HT1080 (cell line): Measurements from ENCODE around the gene TTC17. TPM values are rescaled to one million over a fixed set of nuclear protein-coding genes. Genes with fewer than 3 reads are reported as not detected.

Experiments used
- DNase-seq: peaks from one replicate; pipeline ENCODE4 v3.0.0-alpha.2; 2015; ENCODE audit warnings: low read depth
- small RNA-seq: library from RNA; depleted of rRNA; stranded (forward); fragments of <200 nt; gene quantifications from one replicate; pipeline ENCODE3, GENCODE V24; 2014
- total RNA-seq: library from RNA; depleted of rRNA; stranded (reverse); fragments of >200 nt; shearing (Covaris generic); gene quantifications from 2 replicates; pipeline ENCODE4 v1.2.3, GENCODE V29; 2014; rRNA removed

TTC17 gene
- total RNA-seq, 1 experiment from 2014 or later = 29.0 TPM

DNA sequence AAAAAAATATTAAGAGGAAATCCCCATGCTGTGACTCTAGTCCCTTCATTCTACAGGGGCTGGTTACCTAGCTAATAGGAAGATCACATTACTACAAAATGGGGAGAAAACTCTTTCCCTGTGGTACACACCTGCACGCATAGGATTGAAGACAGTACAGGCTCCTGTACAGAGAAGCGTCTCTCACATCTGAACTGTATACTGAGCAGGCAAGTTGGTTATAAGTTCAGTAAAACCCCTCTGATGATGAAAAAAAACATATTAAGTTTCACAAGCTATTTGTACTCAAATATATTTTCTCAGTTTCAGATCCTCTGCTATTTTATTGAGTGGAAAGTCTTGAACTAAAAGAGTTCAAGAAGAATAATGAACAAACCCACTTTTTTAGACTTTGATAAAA lies 164.9 kb downstream of the TTC17 start:
- no peak for DNase-seq

DNA sequence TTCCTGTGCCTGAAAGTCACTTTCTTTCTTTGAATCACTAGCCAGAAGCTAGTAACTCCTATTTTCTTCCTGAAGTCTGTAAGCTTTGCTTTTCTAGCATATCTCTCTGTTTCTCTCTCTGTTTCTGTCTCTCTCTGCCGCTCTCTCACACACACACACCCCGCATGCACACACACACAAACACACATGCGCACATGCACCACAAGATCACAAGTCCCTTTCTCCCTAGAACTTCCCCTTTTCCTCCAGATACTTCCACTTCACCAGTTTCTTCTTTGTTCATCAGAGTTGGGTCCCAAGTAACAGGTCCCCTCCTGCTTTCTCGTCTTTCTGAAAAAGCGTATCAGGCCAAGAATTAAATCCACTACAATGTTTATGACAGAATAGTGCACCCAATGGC lies 173.3 kb downstream of the TTC17 start:
- DNase-seq = no peak

DNA sequence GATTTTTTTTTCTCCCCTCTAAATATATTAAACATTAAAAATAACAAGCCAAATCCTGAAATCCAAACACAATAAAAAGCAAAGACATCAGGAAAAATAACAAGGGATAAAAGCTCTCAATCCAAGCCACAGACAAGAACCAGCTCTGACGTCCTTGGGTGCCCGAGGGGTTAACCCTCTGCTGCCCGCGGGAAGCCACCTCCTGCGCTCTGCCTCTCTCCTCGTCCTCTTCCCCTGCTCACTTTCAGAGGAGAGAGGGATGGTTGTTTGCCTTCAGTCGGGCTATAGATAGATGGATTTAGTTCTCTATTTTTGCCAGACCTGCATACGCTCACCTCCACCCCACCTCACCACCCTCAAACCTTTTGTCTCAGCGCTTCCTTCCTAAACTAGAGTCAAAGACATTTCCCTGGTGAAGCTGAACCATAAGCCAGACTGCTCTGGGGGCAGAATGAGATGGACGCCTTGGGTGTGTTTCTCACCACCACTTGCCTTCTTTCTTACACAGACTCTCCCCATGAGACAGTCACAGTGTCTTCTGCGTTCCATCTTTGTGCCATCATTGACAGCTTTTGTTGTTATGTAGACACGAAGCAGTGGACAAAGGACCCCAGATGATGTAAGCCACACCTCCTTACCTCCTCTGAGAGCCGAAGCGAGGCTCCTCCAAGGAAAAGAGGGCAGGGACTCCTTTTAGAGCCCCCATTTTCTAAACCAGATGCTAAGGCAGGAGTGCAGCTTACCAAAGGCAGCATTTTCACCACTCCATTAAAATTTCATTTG lies 179.3 kb downstream of the TTC17 start:
- no peak for DNase-seq

DNA sequence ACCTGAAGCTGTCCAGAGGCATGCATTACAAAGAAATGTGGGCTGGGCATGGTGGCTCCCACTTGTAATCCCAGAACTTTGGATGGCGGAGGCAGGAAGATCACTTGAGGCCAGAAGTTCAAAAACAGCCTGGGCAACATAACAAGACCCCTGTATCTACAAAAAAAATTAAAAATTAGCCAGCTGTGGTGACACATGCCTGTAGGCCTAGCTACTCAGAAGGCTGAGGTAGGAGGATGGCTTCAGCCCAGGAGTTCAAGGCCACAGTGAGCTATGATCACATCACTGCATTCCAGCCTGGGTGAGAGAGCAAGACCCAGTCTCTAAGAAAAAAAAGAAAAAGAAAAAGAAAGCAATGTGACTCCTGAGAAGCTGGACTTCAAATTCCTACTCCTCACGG lies 183.3 kb downstream of the TTC17 start:
- DNase-seq = no peak

DNA sequence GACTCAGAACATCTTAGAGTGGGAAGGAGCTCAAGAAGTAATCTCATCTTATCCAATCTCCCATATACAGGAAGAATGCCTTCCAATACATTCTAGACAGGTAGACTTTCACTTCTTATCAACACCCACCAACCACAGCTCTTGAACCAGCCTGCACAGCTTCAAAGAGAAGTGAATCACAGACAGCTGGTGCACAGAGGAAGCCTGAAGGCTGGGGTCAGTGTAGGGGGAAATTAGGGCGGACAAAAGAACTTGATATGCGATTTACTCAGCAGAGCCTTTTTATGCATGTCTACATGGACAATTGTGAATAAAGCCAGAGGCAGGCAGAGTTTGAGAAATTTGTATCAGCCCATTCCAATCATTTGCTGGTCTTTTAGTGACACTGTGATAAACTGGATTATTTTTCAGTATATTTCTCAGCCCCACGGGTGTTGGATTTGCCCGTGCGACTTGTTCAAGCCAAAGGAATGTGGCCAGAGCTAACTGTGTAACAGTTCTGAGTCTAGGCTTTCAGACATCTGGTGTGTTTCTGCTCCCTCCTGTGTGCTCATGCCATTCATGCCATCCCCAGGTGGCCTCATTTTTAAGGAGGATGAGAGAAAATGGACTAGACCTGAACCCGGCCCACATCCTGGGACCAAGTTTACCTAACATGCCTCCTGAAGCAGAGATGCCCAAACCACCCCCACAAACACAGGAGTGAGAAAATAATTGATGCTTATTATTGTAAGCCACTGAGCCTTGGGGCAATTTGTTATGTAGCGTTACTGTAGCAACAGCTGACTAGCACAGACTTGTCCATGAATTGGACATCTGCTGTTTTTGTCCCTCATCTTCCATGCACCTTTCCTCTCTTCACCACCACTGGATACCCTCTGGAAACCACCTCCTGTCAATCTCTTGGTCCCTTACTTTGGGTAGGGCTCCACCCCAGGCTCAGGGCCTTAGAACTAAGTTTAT lies 184.3 kb downstream of the TTC17 start:
- no peak for DNase-seq

Small RNA genes lying within 50 kb of the gene (small RNA-seq; reads per million reads assigned to genes)
- gene RF00019 (not detected), gene RN7SKP287 (not detected)

Other genes with a start within 250 kb of the TTC17 start
- 82.5 and 98.2 TPM in 2 replicates for gene API5, start 46.9 kb upstream of the TTC17 start, total RNA-seq